ENCODE results near the gene ZPBP.

ZPBP gene, protein sequence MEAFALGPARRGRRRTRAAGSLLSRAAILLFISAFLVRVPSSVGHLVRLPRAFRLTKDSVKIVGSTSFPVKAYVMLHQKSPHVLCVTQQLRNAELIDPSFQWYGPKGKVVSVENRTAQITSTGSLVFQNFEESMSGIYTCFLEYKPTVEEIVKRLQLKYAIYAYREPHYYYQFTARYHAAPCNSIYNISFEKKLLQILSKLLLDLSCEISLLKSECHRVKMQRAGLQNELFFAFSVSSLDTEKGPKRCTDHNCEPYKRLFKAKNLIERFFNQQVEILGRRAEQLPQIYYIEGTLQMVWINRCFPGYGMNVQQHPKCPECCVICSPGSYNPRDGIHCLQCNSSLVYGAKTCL

DNA sequence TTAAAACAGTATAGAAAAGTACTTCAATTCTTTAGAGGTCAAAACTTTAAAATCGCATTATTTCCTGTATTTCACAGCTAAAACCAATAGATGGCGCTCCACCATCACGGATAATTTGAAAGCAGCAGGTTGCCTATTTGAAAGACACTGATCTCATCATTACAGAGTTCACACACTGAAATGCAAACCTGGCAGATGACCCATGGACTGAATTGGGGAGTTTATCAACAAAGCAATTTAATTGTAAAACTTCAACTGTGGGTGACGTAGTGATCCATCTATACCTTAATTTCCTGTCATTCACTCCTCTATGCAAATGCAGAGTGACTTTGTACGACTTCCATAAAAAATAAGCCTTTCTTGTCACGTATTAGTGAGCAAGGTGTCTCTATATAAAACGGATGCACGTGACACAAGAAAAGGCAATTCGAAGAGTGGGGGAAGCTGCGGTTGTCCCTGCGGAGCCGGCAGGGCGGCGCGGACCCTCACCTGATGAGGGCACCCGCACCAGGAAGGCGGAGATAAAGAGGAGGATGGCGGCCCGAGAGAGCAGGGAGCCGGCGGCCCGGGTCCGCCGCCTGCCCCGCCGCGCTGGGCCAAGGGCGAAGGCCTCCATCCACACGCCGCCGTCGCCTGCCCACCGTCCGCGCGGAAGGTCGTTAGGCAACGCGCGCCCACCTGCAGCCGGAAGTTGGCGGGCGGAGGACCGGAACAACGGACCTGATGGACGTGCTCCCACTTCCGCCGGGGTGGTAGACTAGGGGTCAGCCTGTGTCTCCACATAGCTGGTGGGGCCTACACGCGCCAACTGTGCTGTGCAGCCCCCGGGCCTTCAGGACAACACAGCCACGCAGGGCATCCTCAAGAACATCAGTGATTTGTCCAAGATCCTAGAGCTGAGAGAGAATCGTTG lies at the start of gene ZPBP:
ZPBP (minus strand) TSS at position 668 of the 913 bp plus-strand sequence; CDS start at position 616, 52 bp downstream.
- no peak for DNase-seq (ENCODE audit: low read depth)

DNA sequence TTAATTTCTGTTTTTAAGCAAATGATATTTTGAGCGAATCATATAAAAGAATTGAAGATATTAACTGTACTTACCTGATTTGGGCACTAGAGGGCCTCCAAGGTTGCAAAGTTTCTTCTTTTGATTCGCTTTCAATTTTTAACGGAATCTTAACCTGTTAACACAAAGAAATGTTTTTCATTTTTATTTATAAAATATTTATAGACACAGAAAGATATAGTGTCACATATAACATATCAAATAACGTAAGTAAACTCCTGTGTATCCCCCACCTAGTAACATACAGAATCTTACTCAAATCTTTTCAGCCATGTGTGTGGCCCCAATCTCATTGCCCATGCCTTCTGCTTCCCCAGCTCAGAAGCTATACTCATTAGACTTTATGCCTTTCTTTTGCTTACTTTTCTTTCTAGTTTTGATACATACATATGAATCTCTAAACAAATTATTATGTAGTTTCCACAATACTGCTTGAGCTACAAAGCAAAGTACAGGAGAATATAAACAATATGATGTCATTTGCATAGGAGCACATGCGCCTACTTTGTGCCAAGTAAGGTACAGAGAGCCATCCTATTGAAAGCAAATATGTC lies 49.5 kb upstream of the ZPBP start:
- DNase-seq (ENCODE audit: low read depth): no peak

DNA sequence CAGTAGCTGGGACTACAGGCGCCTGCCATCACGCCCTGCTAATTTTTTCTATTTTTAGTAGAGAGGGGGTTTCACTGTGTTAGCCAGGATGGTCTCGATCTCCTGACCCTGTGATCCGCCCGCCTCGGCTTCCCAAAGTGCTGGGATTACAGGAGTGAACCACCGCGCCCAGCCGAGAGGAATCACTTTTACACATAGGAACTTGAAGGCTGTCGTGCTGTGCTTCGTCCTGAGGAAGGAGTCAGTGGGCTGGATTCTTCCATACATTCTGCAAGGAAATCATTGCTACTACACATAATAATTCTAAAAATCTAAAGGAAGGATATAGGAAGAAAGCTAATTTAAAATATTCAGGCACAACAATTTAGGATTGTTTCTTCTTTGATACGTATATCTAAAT lies 48.8 kb upstream of the ZPBP start:
- no peak for DNase-seq (ENCODE audit: low read depth)

DNA sequence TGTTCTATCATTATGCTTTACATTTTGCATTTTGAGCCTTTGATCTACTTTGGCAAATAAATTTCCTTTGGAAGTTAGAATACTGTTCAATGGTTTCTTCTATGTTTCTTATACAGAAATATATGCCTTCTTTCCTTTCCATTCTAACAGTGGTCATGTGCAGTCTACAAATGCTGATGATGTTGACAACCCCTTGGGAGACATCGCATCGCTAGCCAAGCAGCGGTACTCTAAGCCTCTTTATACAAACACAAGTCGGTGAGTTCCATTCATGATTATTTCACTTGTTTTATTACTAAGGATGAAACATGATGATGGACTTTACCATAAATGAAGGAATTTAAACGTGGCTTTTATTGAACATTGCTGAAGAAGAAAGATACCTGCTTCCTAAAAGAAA lies 48.1 kb upstream of the ZPBP start:
- no peak for DNase-seq (ENCODE audit: low read depth)

DNA sequence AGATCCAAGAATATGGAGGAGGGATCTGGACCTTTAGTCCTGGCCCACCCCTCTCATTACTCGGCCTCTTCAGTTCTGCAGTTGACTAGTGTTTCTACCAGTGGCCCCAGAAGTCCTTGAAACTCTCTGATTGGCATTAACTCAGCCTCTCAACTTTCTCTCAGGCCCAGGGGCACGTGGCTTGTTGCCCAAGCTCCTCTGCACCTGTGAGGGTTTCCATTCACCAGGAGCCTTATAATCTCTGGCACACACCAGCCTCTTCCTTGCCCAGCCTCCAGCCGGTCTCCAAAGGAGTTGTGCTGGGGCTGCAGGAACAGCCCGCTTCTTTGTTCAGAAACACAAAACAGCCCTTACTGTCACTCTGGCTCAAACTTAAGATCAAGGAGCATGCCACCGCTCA lies 47.6 kb upstream of the ZPBP start:
- no peak for DNase-seq (ENCODE audit: low read depth)

DNA sequence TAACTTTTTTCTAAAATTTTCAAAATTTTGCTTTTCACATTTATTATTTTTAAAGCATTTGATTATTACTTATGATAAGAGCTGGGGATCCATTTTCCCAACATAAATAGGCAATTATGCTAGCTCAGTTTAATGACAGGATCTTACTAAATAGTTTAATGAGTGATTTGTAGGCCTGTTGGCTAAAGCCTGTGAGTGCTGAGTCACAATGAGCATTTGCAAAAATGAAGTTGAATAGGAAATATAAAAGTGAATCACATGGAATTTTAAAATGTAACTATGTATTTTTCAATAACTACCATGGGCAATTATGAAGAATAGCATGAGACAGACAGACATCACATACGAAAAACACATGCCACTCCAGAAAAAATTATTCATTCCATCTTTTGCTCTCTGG lies 45.1 kb upstream of the ZPBP start:
- no peak for DNase-seq (ENCODE audit: low read depth)

DNA sequence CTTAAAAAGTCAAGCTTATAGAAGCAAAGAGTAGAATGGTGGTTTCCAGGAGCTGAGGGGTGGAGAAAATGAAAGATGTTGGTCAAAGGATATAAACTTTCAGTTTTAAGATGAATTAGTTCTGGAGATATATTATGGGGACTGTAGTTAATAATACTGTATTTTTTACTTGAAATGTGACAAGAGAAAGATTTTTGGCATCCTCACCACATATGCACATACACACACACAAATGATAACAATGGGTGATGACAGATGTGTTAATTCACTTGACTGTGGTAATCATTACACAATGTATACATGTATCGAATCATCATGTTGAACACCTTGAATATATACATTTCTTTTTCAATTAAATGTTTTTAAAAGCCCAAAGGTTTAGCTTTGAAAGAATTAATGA lies 32.7 kb upstream of the ZPBP start:
- no peak for DNase-seq (ENCODE audit: low read depth)

DNA sequence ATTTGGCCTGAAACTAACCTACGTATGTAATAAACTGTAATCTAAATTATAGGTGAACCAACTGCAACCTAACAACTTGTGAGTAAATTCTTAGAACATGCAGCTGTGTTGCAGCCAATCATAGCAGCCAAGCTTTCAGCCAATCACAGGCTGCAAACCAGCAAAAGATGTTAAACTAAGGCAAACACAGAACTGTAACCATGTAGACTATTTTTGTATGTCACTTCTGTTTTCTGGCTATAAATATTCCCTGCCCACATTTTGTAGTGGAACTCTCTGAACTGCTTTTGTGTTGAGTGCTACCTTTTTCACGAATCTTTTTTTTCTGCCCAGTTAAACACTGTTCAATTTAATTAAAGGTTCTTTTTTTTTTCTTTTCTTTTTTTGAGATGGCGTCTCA lies 28.2 kb upstream of the ZPBP start:
- no peak for DNase-seq (ENCODE audit: low read depth)

DNA sequence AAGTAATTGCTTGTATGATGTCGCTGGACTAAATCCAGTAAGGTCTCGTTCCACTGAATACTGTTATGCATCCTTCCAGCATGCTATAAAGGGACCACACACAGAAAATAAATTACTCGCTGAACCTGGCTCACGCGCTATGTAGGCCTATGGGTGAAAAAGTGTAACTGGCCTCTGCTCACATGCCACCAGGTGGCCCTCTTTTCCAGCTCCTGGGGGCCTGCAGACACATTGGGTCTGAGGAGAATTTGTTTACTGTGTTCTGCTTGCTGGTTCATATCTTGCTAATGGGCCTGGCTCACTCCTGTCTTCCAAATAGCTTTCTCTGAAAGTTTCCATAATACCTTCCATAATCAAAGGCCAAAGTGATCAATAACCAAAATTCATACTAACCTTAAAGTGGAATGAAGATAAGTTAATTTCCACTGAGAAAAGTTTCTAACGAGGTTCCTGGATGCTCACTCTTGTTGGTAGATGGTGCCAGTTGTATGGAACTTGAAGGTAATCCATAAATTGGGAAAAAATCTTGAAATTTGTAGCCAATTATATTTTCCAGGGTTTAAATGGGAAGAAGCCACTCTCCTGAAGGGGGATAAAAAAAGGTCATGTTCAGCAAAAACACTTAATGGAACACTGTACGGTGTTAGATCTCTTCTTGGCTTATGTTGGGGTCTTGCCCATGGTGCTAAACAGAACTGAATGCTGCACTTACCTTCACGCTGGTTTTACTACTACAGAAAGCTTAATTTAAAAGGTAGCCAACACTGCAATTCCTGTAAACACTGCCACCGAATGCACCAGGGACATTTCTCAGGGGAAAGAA lies 27.0 kb upstream of the ZPBP start:
- no peak for DNase-seq (ENCODE audit: low read depth)

DNA sequence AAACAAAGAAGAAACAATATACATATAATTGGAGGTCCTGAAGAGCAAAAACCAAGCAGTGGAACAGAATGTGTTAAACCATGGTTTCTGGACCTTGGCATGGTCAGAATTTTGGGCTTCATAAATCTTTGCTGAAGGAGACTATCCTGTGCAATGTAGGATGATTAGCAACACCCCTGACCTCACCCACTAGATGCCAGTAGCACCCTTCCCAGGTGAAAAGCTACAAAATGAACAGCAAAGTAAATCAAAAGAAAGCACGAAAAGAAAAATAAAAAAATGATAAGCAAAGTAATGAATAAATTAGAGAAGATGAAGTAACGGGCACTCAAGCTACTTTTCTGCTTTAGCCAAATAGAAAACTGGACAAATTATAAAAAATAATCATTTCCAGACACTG lies 19.2 kb upstream of the ZPBP start:
- no peak for DNase-seq (ENCODE audit: low read depth)

DNA sequence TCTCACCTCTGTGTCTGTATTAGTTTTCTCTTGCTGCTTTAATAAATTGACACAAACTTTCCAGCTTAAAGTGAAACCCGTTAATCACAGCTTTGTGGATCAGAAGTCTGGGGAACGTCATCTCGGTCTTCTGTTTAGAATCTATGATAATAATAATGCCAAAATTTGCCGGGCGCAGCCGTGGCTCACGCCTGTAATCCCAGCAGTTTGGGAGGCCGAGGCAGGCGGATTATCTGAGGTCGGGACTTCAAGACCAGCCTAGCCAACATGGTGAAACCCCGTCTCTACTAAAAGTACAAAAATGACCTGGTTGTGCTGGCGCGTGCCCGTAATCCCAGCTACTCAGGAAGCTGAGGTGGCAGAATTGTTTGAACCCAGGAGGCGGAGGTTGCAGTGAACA lies 8.8 kb upstream of the ZPBP start:
- DNase-seq (ENCODE audit: low read depth): no peak

DNA sequence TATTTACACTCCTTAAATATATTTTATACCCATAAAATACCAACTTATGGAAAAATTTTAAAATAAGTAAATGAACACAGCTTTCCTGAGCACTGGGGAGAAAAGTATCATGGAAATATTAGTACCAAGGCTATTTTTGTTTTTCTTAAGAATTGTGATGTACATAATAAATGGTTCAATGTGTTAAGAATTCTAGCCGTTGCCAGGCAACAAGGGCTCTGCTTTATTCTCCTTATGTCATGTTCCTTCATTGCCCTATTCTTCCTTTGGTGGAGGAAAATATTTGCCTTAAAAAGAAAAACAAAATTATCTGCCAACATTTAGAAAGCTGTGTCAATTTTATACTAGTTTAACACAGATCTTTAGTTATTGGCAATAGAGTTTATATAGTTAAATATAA lies 2.6 kb upstream of the ZPBP start:
- no peak for DNase-seq (ENCODE audit: low read depth)

DNA sequence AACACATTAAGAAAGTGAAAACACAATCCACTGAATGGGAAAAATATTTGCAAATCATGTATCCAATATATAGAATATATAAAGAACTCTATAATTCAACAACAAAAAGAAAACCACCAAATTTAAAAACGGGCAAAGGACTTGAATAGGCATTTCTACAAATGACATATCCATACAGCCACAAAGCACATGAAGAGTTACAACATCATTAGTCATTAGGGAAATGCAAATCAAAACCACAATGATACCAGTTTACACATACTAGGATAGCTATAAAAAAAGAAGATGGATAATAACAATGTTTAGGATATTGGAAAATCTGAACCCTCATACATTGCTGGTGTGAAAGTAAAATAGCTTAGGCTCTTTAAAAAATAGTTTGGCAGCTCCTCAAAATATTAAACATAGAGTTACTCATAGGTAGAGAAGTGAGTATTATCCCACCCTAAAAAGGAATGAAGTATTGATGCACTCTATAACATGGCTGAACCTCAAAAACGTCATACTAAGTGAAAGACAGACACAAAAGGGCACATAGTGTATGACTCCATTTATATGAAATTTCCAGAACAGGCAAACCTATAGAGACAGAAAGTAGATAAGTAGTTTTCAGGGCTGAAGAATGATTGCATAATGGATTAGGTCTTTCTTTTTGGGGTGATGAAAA lies 4.5 kb downstream of the ZPBP start:
- DNase-seq (ENCODE audit: low read depth): no peak

DNA sequence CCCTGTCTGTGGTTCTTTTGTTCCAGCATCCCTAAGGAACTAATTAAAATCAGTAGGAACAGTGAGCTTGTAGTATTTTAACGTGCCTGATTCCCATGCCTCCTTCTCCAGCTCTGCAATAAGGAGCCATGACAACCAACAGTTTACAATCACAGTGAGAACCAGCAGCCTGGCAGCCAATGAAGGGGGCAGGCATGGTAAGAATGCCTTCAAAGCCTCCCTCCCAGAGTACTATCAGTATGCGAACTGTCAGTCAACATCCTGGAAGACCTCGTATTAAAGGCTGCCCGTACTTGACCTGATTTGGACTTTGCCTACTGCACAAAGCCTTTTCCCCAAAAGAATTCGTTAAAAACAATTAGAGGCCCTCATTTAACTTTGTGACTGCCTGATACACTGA lies 7.7 kb downstream of the ZPBP start:
- no peak for DNase-seq (ENCODE audit: low read depth)

DNA sequence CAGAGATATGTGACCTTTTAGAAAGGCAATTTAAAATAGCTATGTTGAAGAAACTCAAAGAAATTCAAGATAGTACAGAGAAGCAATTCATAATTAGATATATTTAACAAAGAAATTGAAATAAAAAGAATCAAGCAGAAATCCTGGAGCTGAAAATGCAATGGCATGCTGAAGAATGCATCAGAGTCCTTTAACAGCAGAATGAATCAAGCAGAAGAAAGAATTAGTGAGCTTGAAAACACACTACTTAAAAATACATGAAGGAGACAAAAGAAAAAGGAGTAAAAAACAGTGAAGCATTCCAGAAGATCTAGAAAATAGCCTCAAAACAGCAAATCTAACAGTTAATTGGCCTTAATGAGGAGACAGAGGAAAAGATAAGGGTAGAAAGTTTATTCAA lies 20.0 kb downstream of the ZPBP start:
- DNase-seq (ENCODE audit: low read depth): no peak

DNA sequence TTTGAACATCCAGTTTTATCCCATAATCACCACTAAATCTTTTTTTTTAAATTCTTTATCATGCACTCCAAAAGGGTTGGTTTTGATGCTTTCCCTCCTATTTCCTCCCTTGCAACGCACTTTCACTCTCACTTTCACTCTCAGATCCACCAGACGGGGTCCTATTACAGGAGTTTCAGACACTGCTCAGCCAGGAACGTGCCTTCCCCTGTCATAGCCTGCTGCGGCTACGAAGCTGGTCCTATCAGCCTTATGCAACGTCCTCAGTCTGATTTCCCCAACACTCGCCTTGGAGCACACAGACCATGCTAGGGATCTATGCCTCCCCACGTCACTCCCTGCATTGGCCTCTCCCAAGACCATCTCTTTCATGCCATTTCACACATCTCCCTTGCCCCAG lies 23.4 kb downstream of the ZPBP start:
- DNase-seq (ENCODE audit: low read depth): no peak

DNA sequence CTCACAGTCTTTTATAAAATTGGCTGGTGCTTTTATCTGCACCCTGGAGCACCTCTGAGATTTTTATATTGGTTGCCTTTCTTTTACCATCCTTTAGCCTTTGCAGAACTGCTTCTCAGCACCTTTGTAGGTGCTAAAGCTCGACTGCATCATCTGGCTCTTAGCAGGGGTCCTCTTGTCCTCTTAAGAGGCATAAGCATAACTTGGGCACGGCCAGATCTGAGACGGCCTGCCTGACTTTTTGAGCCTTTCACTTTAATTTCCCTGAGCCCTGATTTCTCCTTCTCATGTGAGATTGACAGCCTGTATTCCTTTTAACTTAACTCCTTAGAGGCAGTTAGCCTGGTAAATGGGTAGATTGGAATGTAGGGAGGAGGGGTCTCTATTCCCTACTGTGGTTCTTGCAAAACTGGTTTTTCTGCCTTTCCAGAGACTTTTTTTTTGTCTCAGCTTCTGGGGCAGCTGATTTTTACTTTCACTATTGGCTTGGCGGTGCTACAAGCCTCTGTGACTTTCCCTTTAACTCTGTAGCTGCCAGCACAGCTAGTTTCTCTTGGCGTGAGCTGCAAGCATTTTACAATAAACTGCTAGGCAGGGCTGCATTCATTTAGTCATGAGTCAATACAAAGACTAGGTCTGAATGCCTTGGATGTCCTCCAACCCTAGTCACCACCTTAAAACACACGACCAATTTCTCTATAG lies 24.0 kb downstream of the ZPBP start:
- peak; percentile 30 for DNase-seq (ENCODE audit: low read depth)

DNA sequence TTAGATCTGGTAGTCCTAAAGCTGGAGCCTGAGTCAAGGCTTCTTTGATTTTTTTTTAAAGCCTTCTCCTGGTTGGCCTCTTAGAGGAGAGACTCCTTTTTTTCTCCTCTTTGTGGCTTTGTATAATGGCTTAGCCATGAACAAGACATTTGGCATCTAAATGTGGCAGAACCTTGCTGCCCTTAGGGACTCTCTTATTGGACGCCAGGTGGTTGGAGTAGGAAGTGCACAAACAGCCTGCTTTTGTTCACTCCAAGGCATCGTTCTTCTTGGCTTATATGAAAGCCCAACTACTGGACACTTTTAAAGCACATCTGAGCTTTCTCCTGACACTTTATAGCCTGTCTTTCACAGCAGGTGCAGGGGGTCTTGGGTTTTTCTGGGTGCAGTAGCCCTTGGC lies 25.0 kb downstream of the ZPBP start:
- no peak for DNase-seq (ENCODE audit: low read depth)

DNA sequence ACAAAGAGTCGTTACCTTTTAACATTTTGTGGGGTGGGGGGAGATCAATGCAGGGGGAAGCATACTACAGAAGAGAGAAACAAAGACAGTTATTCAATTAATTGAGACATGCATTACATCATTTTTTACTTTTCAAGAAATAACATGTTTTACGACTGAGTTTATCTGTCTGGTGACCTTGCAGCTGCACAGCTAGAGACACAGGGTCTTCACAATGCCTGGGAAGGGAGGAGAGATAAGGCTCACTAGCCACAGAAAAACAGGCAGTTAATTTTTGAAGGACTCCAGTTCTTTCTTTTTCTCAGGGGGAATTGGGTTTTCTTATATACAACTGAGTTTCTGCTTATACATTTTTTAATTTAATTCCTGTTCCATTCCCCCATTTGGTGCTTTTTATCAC lies 30.1 kb downstream of the ZPBP start:
- DNase-seq (ENCODE audit: low read depth): no peak

DNA sequence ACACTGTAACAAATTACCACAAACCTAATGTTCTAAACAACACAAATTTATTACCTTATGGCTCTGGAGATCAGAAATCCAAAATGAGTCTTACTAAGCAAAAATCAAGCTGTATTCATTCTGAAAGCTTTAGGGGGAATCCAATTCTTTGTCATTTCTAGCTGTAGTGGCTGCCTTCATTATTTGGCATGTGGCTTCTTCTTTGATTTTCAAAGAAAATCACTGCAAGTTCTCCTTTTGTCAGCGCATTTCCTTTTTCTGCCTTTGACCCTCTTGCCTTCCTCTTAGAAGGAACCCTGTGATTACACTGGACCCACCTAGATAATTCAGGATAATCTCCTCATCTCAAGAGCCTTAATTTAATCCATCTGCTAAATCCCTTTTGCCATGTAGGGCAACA lies 36.9 kb downstream of the ZPBP start:
- no peak for DNase-seq (ENCODE audit: low read depth)

DNA sequence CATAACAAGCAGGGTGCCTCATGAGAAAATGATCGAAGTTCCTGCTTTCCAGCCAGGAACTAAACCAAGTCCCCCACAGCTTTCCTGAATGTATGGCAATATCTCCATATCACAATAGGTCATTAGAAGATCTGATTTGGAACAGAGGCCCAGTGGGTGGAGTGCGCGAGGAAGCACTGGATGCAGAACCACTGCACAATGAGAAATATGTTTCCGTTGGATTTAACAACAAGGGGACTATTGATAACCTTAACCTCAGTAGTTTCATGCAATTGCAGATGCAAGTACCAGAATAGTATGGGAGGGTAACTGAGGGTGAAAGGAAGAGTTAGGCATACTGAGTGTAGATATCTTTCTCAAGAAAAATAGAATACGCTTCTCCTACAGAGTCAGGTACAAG lies 45.3 kb downstream of the ZPBP start:
- DNase-seq (ENCODE audit: low read depth): no peak
